ENCODE measurements around the gene ITGB4. TPM values are rescaled to one million over a fixed set of nuclear protein-coding genes. Genes with fewer than 3 reads are reported as not detected.

Gene ITGB4
- total and polyA plus RNA-seq, 2 of the 13 experiments (the other 11 are each of a cell fraction or from before 2014, with no cell fraction given): 6.9 to 14.5 TPM

- TF ChIP-seq ZXDC (CRISPR knock-in tag; IDR thresholded peaks at IDR 0.05) (no peak), HIC2 (CRISPR knock-in tag; IDR thresholded peaks at IDR 0.05; ENCODE audit: low read depth) (peak; percentile 54; the same call in 1 of the 2 replicates), NR2F6 (IDR thresholded peaks at IDR 0.05) (peak; percentile 51; the same call in 1 of the 2 replicates), NR2F6 (CRISPR knock-in tag; IDR thresholded peaks at IDR 0.05) (0 out of 2 replicates have a peak, but pooled peaks have one; percentile 17), KAT2B (IDR thresholded peaks at IDR 0.05; ENCODE audit: borderline replicate concordance, low read depth, low read length) (no peak), ZBTB38 (CRISPR knock-in tag; IDR thresholded peaks at IDR 0.05) (no peak; the same call in 1 of the 2 replicates), ZNF446 (CRISPR knock-in tag; IDR thresholded peaks at IDR 0.05) (0 out of 2 replicates have a peak, but pooled peaks have one; percentile 29), ZBTB33 (CRISPR knock-in tag; IDR thresholded peaks at IDR 0.05) (peak; percentile 83), ZSCAN21 (CRISPR knock-in tag; IDR thresholded peaks at IDR 0.05; ENCODE audit: borderline replicate concordance) (no peak)
Observed at GRCh38 chr17:75762513-75763268, 41.4 kb downstream of the ITGB4 start (continued).
